CD4-positive, alpha-beta memory T cell (primary cell): ENCODE measurements around the gene ADD2. TPM values are rescaled to one million over a fixed set of nuclear protein-coding genes. Genes with fewer than 3 reads are reported as not detected.

Source experiments
- CTCF ChIA-PET: fragments of 350-600 bp; sonication (Branson Sonifier 250); formaldehyde crosslinking; loops from one replicate; lab custom pipeline; 2021; ENCODE audit warnings: inconsistent platforms; ENCODE audit not compliant: partially characterized antibody; lab: Charles Lee
- POLR2A ChIA-PET: fragments of 350-600 bp; sonication (Branson Sonifier 250); formaldehyde crosslinking; loops from one replicate; lab custom pipeline; 2021; ENCODE audit not compliant: partially characterized antibody; lab: Charles Lee
- DNase-seq, 5 donors: peaks; one replicate each; pipeline versions ENCODE4 v3.0.0 to v3.0.0-alpha.2; 2020 to 2022; ENCODE audit warnings: mixed read lengths in 1 of 5
- H3K27ac ChIP-seq: one replicate; pipeline ENCODE4 v1.7.0; 2013; ENCODE audit warnings: low read depth, low read length
- H3K27me3 ChIP-seq: 2 replicates; pipeline ENCODE4 v1.7.0; 2013; ENCODE audit warnings: mild to moderate bottlenecking, low read length, moderate library complexity; ENCODE audit not compliant: insufficient read depth
- H3K36me3 ChIP-seq: 2 replicates; pipeline ENCODE4 v1.7.0; 2013; ENCODE audit warnings: mild to moderate bottlenecking, low read length, moderate library complexity; ENCODE audit not compliant: insufficient read depth
- H3K4me1 ChIP-seq: 2 replicates; pipeline ENCODE4 v1.7.0; 2013; ENCODE audit warnings: mild to moderate bottlenecking, low read length, moderate library complexity; ENCODE audit not compliant: insufficient read depth
- H3K4me3 ChIP-seq, 2 donors: one replicate each; pipeline ENCODE4 v1.7.0; 2013; ENCODE audit warnings: low read length in 2 of 2, mild to moderate bottlenecking in 1 of 2
- H3K9me3 ChIP-seq, 2 donors: one replicate each; pipeline ENCODE4 v1.7.0; 2013; ENCODE audit warnings: low read length in 2 of 2, control low read depth in 1 of 2; ENCODE audit not compliant: control insufficient read depth in 1 of 2
- H3K27ac Mint-ChIP-seq, 7 donors: one replicate each; pipeline ENCODE4 v1.8.0; 2020 to 2021; ENCODE audit warnings: mixed read lengths in 7 of 7, mild to moderate bottlenecking in 6 of 7, inconsistent platforms in 3 of 7, moderate library complexity in 3 of 7
- H3K27me3 Mint-ChIP-seq, 2 donors: one replicate each; pipeline ENCODE4 v1.8.0; 2020 to 2021; ENCODE audit warnings: mixed read lengths in 2 of 2
- H3K36me3 Mint-ChIP-seq, 2 donors: one replicate each; pipeline ENCODE4 v1.8.0; 2020 to 2021; ENCODE audit warnings: mixed read lengths in 2 of 2, inconsistent platforms in 1 of 2, mild to moderate bottlenecking in 1 of 2
- H3K4me1 Mint-ChIP-seq, 4 donors: one replicate each; pipeline ENCODE4 v1.8.0; 2020 to 2021; ENCODE audit warnings: mixed read lengths in 4 of 4, mild to moderate bottlenecking in 1 of 4
- H3K4me3 Mint-ChIP-seq, 8 donors: one replicate each; pipeline ENCODE4 v1.8.0; 2020 to 2021; ENCODE audit warnings: mixed read lengths in 8 of 8, mild to moderate bottlenecking in 7 of 8, moderate library complexity in 6 of 8, inconsistent platforms in 3 of 8
- H3K9me3 Mint-ChIP-seq, 8 donors: one replicate each; pipeline ENCODE4 v1.8.0; 2020 to 2021; ENCODE audit warnings: mixed read lengths in 8 of 8, mild to moderate bottlenecking in 5 of 8, inconsistent platforms in 3 of 8, moderate library complexity in 1 of 8
- intact Hi-C: fragments of 100-400 bp; cut with micrococcal nuclease; formaldehyde crosslinking; loops from one replicate; pipeline ENCODE4 v1.15.1; 2023
- polyA plus RNA-seq, 2 donors: library from polyadenylated mRNA; unstranded; fragments of 300-500 nt; fragmentation: Illumina TruSeq; gene quantifications; one replicate each; pipeline ENCODE4 v1.2.3, GENCODE V29; 2021
- total RNA-seq, 2 experiments: library from RNA; stranded (reverse); gene quantifications; one replicate each; pipeline ENCODE4 v1.2.3, GENCODE V29; 2021

ADD2 gene
- total and polyA plus RNA-seq, 4 experiments from 2014 or later, result 0.41 to 1.1 (median 0.94) TPM; not detected in 1

GRCh38 chr2:70670626-70671025, 97.4 kb downstream of the ADD2 start:
- no peaks in the 10 kb centered on the region for H3K27me3 ChIP-seq
- no peaks in the 10 kb centered on the region for H3K4me1 ChIP-seq
- H3K27ac ChIP-seq, result no peak overlapping the region
- Mint-ChIP-seq H3K9me3 (peaks cover 0 to 2% (median 0%) of the 10 kb centered on the region in 8 donors), H3K4me1 (peaks cover 0 to 1% (median 0%) of the 10 kb centered on the region in 4 donors), H3K27ac (no peak overlapping the region), H3K36me3 (no peaks in the 10 kb centered on the region), H3K4me3 (no peak overlapping the region), H3K27me3 (peaks cover 0 to 1% of the 10 kb centered on the region in 2 donors)
- no peak for DNase-seq
- POLR2A ChIA-PET, result no interaction called here
- H3K36me3 ChIP-seq, result no peaks in the 10 kb centered on the region
- no peak overlapping the region for H3K4me3 ChIP-seq
- no peaks in the 10 kb centered on the region for H3K9me3 ChIP-seq
- intact Hi-C loops, result no loop called here
- CTCF ChIA-PET, result interaction anchor here (0.7 to 1.8 kb wide), 2 partner anchors 26 to 51 kb away, joined by 3 to 4 read pairs; no protein-coding TSS in a partner anchor

- intact Hi-C loops, result no loop called here
- H3K4me3 Mint-ChIP-seq, result no peak overlapping the region
- H3K9me3 Mint-ChIP-seq, result peaks cover 0 to 2% (median 0%) of the 10 kb centered on the region in 8 donors
- H3K36me3 ChIP-seq, result no peaks in the 10 kb centered on the region
- H3K27ac ChIP-seq, result no peak overlapping the region
- no peaks in the 10 kb centered on the region for H3K27me3 ChIP-seq
- no peak for DNase-seq
- H3K9me3 ChIP-seq, result no peaks in the 10 kb centered on the region
- ChIA-PET CTCF (interaction anchor here (0.7 to 1.8 kb wide), 2 partner anchors 26 to 51 kb away, joined by 3 to 4 read pairs; no protein-coding TSS in a partner anchor), POLR2A (no interaction called here)
- no peak overlapping the region for H3K27ac Mint-ChIP-seq
- H3K4me1 ChIP-seq, result no peaks in the 10 kb centered on the region
- H3K4me1 Mint-ChIP-seq, result peaks cover 0 to 4% (median 2%) of the 10 kb centered on the region in 4 donors
- peaks cover 0 to 1% of the 10 kb centered on the region in 2 donors for H3K27me3 Mint-ChIP-seq
- H3K4me3 ChIP-seq, result no peak overlapping the region
- no peaks in the 10 kb centered on the region for H3K36me3 Mint-ChIP-seq
These were observed 97.8 kb downstream of the ADD2 start for GRCh38 chr2:70670202-70670601.

- H3K4me3 Mint-ChIP-seq, result no peak overlapping the region
- POLR2A ChIA-PET, result no interaction called here
- Histone ChIP-seq H3K9me3 (no peaks in the 10 kb centered on the region), H3K4me3 (no peak overlapping the region), H3K27ac (no peak overlapping the region), H3K4me1 (peaks cover 9% of the 10 kb centered on the region), H3K27me3 (no peaks in the 10 kb centered on the region), H3K36me3 (no peaks in the 10 kb centered on the region)
- H3K27me3 Mint-ChIP-seq, result no peaks in the 10 kb centered on the region
- H3K27ac Mint-ChIP-seq, result no peak overlapping the region
- intact Hi-C loops, result no loop called here
- peaks cover 0 to under 1% (median 0%) of the 10 kb centered on the region in 8 donors for H3K9me3 Mint-ChIP-seq
- peaks cover 5 to 15% (median 9%) of the 10 kb centered on the region in 4 donors for H3K4me1 Mint-ChIP-seq
- no peak for DNase-seq
- CTCF ChIA-PET, result interaction anchor here (0.9 to 1.8 kb wide), 2 partner anchors 22 to 49 kb away, joined by 4 to 6 read pairs; no protein-coding TSS in a partner anchor
- H3K36me3 Mint-ChIP-seq, result no peaks in the 10 kb centered on the region
These were observed 99.1 kb downstream of the ADD2 start for GRCh38 chr2:70668911-70669310.

GRCh38 chr2:70668432-70668831, 99.6 kb downstream of the ADD2 start:
- Histone ChIP-seq H3K4me3 (no peak overlapping the region), H3K27ac (no peak overlapping the region), H3K36me3 (no peaks in the 10 kb centered on the region), H3K4me1 (peaks cover 10% of the 10 kb centered on the region), H3K9me3 (no peaks in the 10 kb centered on the region), H3K27me3 (no peaks in the 10 kb centered on the region)
- no peaks in the 10 kb centered on the region for H3K9me3 Mint-ChIP-seq
- H3K36me3 Mint-ChIP-seq, result no peaks in the 10 kb centered on the region
- POLR2A ChIA-PET, result no interaction called here
- no peaks in the 10 kb centered on the region for H3K27me3 Mint-ChIP-seq
- CTCF ChIA-PET, result interaction anchor here (0.9 to 1.4 kb wide), 2 partner anchors 17 to 22 kb away, joined by 3 to 6 read pairs; no protein-coding TSS in a partner anchor
- H3K27ac Mint-ChIP-seq, result no peak overlapping the region
- peaks cover 5 to 18% (median 10%) of the 10 kb centered on the region in 4 donors for H3K4me1 Mint-ChIP-seq
- H3K4me3 Mint-ChIP-seq, result no peak overlapping the region
- intact Hi-C loops, result no loop called here
- DNase-seq, result no peak

- Histone ChIP-seq H3K4me1 (peaks cover 10% of the 10 kb centered on the region), H3K36me3 (no peaks in the 10 kb centered on the region), H3K27ac (no peak overlapping the region), H3K9me3 (no peaks in the 10 kb centered on the region), H3K4me3 (no peak overlapping the region), H3K27me3 (no peaks in the 10 kb centered on the region)
- H3K4me3 Mint-ChIP-seq, result peak overlapping the region in 4 of 8 donors; percentile 0 to 66 (median 32)
- CTCF ChIA-PET, result no interaction called here
- POLR2A ChIA-PET, result no interaction called here
- intact Hi-C loops, result no loop called here
- H3K9me3 Mint-ChIP-seq, result peaks cover 0 to 1% (median 0%) of the 10 kb centered on the region in 8 donors
- peaks cover 3 to 9% of the 10 kb centered on the region in 2 donors for H3K27me3 Mint-ChIP-seq
- H3K27ac Mint-ChIP-seq, result peak overlapping the region in 3 of 7 donors; percentile 5 to 90 (median 51)
- peaks cover 5 to 18% (median 10%) of the 10 kb centered on the region in 4 donors for H3K4me1 Mint-ChIP-seq
- no peaks in the 10 kb centered on the region for H3K36me3 Mint-ChIP-seq
- no peak for DNase-seq
These were observed 103.5 kb downstream of the ADD2 start for GRCh38 chr2:70664525-70664924.

- no peak for DNase-seq
- POLR2A ChIA-PET, result no interaction called here
These were observed 104.6 kb downstream of the ADD2 start for GRCh38 chr2:70663411-70663810.

GRCh38 chr2:70659551-70659950, 108.4 kb downstream of the ADD2 start:
- H3K27me3 Mint-ChIP-seq, result peaks cover 9 to 23% of the 10 kb centered on the region in 2 donors
- POLR2A ChIA-PET, result no interaction called here

More at GRCh38 chr2:70663411-70663810, 104.6 kb downstream of the ADD2 start:
- CTCF ChIA-PET, result no interaction called here
- Histone ChIP-seq H3K4me3 (no peak overlapping the region), H3K9me3 (no peaks in the 10 kb centered on the region), H3K27ac (no peak overlapping the region), H3K27me3 (no peaks in the 10 kb centered on the region), H3K36me3 (no peaks in the 10 kb centered on the region), H3K4me1 (peaks cover 10% of the 10 kb centered on the region)
- peaks cover 5 to 18% (median 10%) of the 10 kb centered on the region in 4 donors for H3K4me1 Mint-ChIP-seq
- no peak overlapping the region for H3K27ac Mint-ChIP-seq
- intact Hi-C loops, result no loop called here
- no peak overlapping the region for H3K4me3 Mint-ChIP-seq
- peaks cover 3 to 11% of the 10 kb centered on the region in 2 donors for H3K27me3 Mint-ChIP-seq
- peaks cover 0 to 1% (median 0%) of the 10 kb centered on the region in 8 donors for H3K9me3 Mint-ChIP-seq
- no peaks in the 10 kb centered on the region for H3K36me3 Mint-ChIP-seq

More at GRCh38 chr2:70659551-70659950, 108.4 kb downstream of the ADD2 start:
- H3K4me1 Mint-ChIP-seq, result peaks cover 13 to 29% (median 20%) of the 10 kb centered on the region in 4 donors
- no peaks in the 10 kb centered on the region for H3K36me3 ChIP-seq
- intact Hi-C loops, result no loop called here
- no peaks in the 10 kb centered on the region for H3K36me3 Mint-ChIP-seq
- CTCF ChIA-PET, result interaction anchor here (1.0 to 1.2 kb wide), 2 partner anchors 8 to 14 kb away, joined by 4 to 5 read pairs; no protein-coding TSS in a partner anchor
- H3K9me3 ChIP-seq, result no peaks in the 10 kb centered on the region
- H3K4me3 ChIP-seq, result no peak overlapping the region
- no peak for DNase-seq
- no peaks in the 10 kb centered on the region for H3K27me3 ChIP-seq
- peaks cover 0 to 1% (median 0%) of the 10 kb centered on the region in 8 donors for H3K9me3 Mint-ChIP-seq
- no peak overlapping the region for H3K4me3 Mint-ChIP-seq
- H3K27ac ChIP-seq, result no peak overlapping the region
- no peak overlapping the region for H3K27ac Mint-ChIP-seq
- H3K4me1 ChIP-seq, result peaks cover 21% of the 10 kb centered on the region
